Skeletal muscle tissue (tissue), 4 donors: ENCODE data around the gene RNF166. TPM values are rescaled to one million over a fixed set of nuclear protein-coding genes. Genes with fewer than 3 reads are reported as not detected.
A peak's percentile ranks its signal among the peaks of the same experiment; 100 is the strongest.

Experiments
- H3K27ac ChIP-seq: one replicate; pipeline ENCODE4 v1.7.0; 2013; ENCODE audit warnings: mild to moderate bottlenecking, low read depth, low read length, inconsistent platforms
- H3K27me3 ChIP-seq, 3 donors: one replicate each; pipeline ENCODE4 v1.7.0; 2013; ENCODE audit warnings: low read length in 3 of 3; ENCODE audit not compliant: control insufficient read depth in 3 of 3, insufficient read depth in 3 of 3
- H3K36me3 ChIP-seq, 3 donors: one replicate each; pipeline ENCODE4 v1.7.0; 2013; ENCODE audit warnings: low read length in 3 of 3; ENCODE audit not compliant: control insufficient read depth in 3 of 3, insufficient read depth in 3 of 3
- H3K4me1 ChIP-seq, 3 donors: one replicate each; pipeline ENCODE4 v1.7.0; 2013; ENCODE audit warnings: low read length in 3 of 3, mild to moderate bottlenecking in 3 of 3; ENCODE audit not compliant: control insufficient read depth in 3 of 3, insufficient read depth in 3 of 3
- H3K4me3 ChIP-seq, 3 donors: one replicate each; pipeline ENCODE4 v1.7.0; 2013; ENCODE audit warnings: low read length in 3 of 3
- H3K9ac ChIP-seq, 3 donors: one replicate each; pipeline ENCODE4 v1.7.0; 2013; ENCODE audit warnings: low read length in 3 of 3, mild to moderate bottlenecking in 3 of 3, moderate library complexity in 2 of 3, low read depth in 1 of 3
- H3K9me3 ChIP-seq, 3 donors: one replicate each; pipeline ENCODE4 v1.7.0; 2013; ENCODE audit warnings: low read length in 3 of 3; ENCODE audit not compliant: control insufficient read depth in 3 of 3
- total RNA-seq: library from RNA; depleted of rRNA; stranded (reverse); fragments of >200 nt; gene quantifications from one replicate; pipeline ENCODE4 v1.2.3, GENCODE V29; 2014
- donor health status: Osteomylitis.

RNF166 gene
- total RNA-seq, 1 donor from 2014 or later, result 12.0 TPM

- Histone ChIP-seq H3K27me3 (peaks cover 0 to 26% (median 16%) of the 10 kb centered on the region in 3 donors), H3K4me1 (peaks cover 20 to 51% (median 35%) of the 10 kb centered on the region in 3 donors), H3K4me3 (peak within 1 kb of the TSS; percentile 61 to 85 (median 75)), H3K9me3 (no peaks in the 10 kb centered on the region), H3K36me3 (no peaks in the 10 kb centered on the region), H3K9ac (peak within 1 kb of the TSS; percentile 76 to 85 (median 79)), H3K27ac (peak within 1 kb of the TSS; percentile 88)
Observed at GRCh38 chr16:88686439-88687253, 19.6 kb downstream of the RNF166 start, which contains the start of gene SNAI3. SNAI3 (minus strand) TSS chr16:88686507; CDS start chr16:88686406, 101 bp downstream.

GRCh38 chr16:88686062-88686438 is 20.2 kb downstream of the RNF166 start:
- Histone ChIP-seq H3K36me3 (peaks cover 0 to 2% (median under 1%) of the 10 kb centered on the region in 3 donors), H3K27me3 (peaks cover 0 to 26% (median 17%) of the 10 kb centered on the region in 3 donors), H3K27ac (peak overlapping the region; percentile 65), H3K4me3 (peak overlapping the region; percentile 61 to 85 (median 75)), H3K9me3 (no peaks in the 10 kb centered on the region), H3K9ac (peak overlapping the region; percentile 76 to 85 (median 79)), H3K4me1 (peaks cover 25 to 57% (median 35%) of the 10 kb centered on the region in 3 donors)

DNA sequence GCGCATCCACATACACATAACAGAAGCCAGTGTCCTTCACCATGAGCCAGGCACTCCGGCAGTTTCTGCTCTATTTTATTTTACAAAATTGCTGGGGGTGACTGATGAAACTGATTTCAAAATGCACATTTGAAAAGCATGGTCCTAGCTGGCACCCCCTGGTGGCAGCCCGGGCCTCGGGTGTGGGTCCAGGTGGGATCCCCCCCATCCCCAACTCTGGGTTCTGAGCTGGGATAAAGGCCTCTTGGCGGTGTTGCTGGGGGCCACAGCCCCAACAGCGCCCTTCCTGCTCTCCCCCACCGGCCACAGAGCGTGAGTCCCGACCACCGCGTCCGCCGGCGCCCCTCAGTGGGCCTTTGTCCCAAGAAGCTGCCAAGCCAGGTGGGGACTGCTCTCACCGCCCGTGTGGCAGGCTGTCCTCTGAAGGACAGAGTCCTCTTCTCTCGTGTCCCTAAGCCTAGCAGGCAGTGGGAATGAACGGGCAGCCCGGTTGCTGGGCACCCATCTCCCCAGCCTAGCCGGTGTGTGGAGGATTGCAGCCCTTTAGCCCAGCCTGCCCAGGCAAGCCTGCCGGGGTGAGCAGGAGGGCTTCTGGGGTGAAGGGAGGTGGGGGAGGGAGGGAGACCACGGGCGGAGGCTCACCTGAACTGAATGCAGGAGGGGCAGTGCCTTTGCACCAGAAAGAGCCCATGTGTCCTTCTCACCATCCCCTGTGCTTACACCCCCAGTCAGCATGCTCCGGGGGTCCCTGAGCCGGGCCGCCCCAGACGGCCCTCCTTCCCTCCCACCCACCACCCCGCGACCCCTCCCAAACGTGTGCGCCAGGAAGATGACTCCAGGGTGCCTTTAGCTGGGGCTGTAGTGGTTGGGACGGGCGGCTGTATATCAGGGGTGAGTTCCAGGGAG is 20.8 kb downstream of the RNF166 start:
- peaks cover 29 to 63% (median 37%) of the 10 kb centered on the region in 3 donors for H3K4me1 ChIP-seq

GRCh38 chr16:88684569-88685155 is 21.5 kb downstream of the RNF166 start:
- no peak overlapping the region for H3K27ac ChIP-seq
- H3K9me3 ChIP-seq, result no peaks in the 10 kb centered on the region
- H3K4me3 ChIP-seq, result peak overlapping the region; percentile 61 to 85 (median 75)
- H3K4me1 ChIP-seq, result peaks cover 29 to 63% (median 37%) of the 10 kb centered on the region in 3 donors
- H3K36me3 ChIP-seq, result peaks cover 0 to 10% (median 4%) of the 10 kb centered on the region in 3 donors
- peak overlapping the region; percentile 76 to 85 (median 79) for H3K9ac ChIP-seq
- H3K27me3 ChIP-seq, result peaks cover 0 to 22% (median 17%) of the 10 kb centered on the region in 3 donors

More for the DNA sequence above, 20.8 kb downstream of the RNF166 start:
- Histone ChIP-seq H3K27ac (peak overlapping the region; percentile 65), H3K4me3 (peak overlapping the region; percentile 61 to 85 (median 75)), H3K36me3 (peaks cover 0 to 7% (median 4%) of the 10 kb centered on the region in 3 donors), H3K9ac (peak overlapping the region; percentile 76 to 85 (median 79)), H3K9me3 (no peaks in the 10 kb centered on the region), H3K27me3 (peaks cover 0 to 23% (median 17%) of the 10 kb centered on the region in 3 donors)

DNA sequence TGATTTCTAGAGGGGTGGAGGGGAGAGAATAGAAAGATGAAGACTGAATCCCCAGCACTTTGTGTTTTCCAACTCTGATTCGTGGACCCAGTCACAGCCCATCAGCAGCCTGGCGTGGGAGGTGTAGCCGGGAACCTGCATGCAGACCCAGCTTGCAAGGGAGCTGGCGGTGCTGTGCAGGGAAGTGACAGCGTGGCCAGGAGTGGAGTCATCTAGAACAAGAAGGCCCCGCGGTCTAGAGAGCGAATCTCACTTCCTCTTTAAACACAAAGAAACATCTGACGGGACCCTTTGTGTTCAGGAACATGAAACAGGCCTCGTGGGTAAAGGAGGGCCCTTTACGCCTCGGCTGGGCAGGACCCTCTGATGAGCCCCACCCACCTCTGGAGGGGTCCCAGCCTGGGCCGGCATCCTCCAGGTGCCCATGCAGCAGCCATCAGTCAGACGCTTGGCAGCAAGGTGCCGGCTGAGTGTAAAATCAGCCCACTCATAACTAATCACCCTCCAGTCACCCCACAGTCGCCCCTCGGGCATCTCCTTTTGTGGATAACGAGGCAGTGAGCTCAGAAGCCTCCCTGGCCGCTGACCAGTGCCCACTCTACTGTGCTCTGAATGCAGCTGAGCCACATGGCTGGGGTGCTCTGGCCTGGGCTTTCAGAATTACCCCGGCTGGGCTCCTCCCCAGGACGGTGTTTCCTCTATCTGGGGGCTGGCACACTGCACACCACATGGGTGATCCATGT is 24.3 kb downstream of the RNF166 start:
- Histone ChIP-seq H3K27ac (peak overlapping the region; percentile 31), H3K9ac (no peak overlapping the region), H3K36me3 (peaks cover 0 to 11% (median 5%) of the 10 kb centered on the region in 3 donors), H3K27me3 (peaks cover 0 to 32% (median 11%) of the 10 kb centered on the region in 3 donors), H3K4me3 (peak overlapping the region in 1 of 3 donors; percentile 6), H3K9me3 (no peaks in the 10 kb centered on the region), H3K4me1 (peaks cover 35 to 65% (median 40%) of the 10 kb centered on the region in 3 donors)

- Histone ChIP-seq H3K9ac (no peak overlapping the region), H3K4me1 (peaks cover 38 to 67% (median 42%) of the 10 kb centered on the region in 3 donors), H3K27ac (no peak overlapping the region), H3K9me3 (no peaks in the 10 kb centered on the region), H3K36me3 (peaks cover 0 to 11% (median 7%) of the 10 kb centered on the region in 3 donors), H3K27me3 (peaks cover 0 to 33% (median 11%) of the 10 kb centered on the region in 3 donors), H3K4me3 (no peak overlapping the region)
Observed at GRCh38 chr16:88681084-88681680, 25.0 kb downstream of the RNF166 start.

DNA sequence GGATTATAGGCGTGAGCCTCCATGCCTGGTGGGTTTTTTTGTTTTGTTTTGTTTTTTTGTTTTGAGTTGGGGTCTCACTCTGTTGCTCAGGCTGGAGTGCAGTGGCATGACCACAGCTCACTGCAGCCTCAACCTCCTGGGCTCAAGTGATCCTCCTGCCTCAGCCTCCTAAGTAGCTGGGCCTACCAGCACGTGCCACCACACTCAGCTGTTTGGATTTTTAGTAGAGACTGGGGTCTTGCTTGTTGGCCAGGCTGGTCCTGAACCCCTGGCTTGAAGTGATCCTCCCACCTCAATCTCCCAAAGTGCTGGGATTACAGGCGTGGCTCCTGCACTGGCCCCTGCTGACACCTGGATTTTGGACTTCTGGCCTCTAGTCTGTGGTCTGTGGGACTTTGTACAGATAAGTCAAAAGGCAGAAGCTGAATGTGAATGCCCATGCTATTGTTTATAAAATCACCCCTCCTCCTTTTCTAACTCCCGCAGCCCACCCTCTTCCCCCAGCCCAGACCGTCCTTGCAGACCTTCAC is 25.6 kb downstream of the RNF166 start:
- Histone ChIP-seq H3K27me3 (peaks cover 0 to 33% (median 11%) of the 10 kb centered on the region in 3 donors), H3K27ac (no peak overlapping the region), H3K9me3 (no peaks in the 10 kb centered on the region), H3K9ac (no peak overlapping the region), H3K4me1 (peaks cover 43 to 73% (median 48%) of the 10 kb centered on the region in 3 donors), H3K4me3 (no peak overlapping the region), H3K36me3 (peaks cover 0 to 11% (median 7%) of the 10 kb centered on the region in 3 donors)

GRCh38 chr16:88678224-88678979 is 27.8 kb downstream of the RNF166 start:
- H3K27ac ChIP-seq, result no peak overlapping the region

More at GRCh38 chr16:88678224-88678979, 27.8 kb downstream of the RNF166 start:
- Histone ChIP-seq H3K4me1 (peaks cover 56 to 78% (median 59%) of the 10 kb centered on the region in 3 donors), H3K36me3 (peaks cover 2 to 11% (median 7%) of the 10 kb centered on the region in 3 donors), H3K27me3 (peaks cover 0 to 23% (median 7%) of the 10 kb centered on the region in 3 donors), H3K9ac (peak overlapping the region in 2 of 3 donors; percentile 16 to 53), H3K9me3 (no peaks in the 10 kb centered on the region), H3K4me3 (no peak overlapping the region)
